HG02884 (cell line): ENCODE results near the gene RNF113A.
"Not testable (repeated sequence)": the region's sequence is repeated elsewhere in the genome, so short reads cannot be mapped to it uniquely, and the experiment has no call there.

Source experiments
- ATAC-seq: cut with Tn5 transposase; IDR thresholded peaks from one replicate; pipeline ENCODE4 v1.9.1; 2021; ENCODE audit warnings: mild to moderate bottlenecking, moderate library complexity; ENCODE audit not compliant: unreplicated experiment

Gene RNF113A

GRCh38 chrX:119852382-119853353 lies 18.9 kb downstream of the RNF113A start, which contains the start of gene UPF3B:
UPF3B (minus strand) TSS chrX:119852963; CDS start chrX:119852928, 35 bp downstream.
- peak; percentile 96 for ATAC-seq

GRCh38 chrX:119833905-119834304 lies 37.6 kb downstream of the RNF113A start:
- ATAC-seq = no peak

- ATAC-seq = no peak
These were observed 43.1 kb downstream of the RNF113A start for GRCh38 chrX:119828446-119828845.

- ATAC-seq = no peak
These were observed 45.1 kb downstream of the RNF113A start for GRCh38 chrX:119826399-119826959.

- ATAC-seq = not testable (repeated sequence)
These were observed 47.3 kb downstream of the RNF113A start for GRCh38 chrX:119824221-119824620.

- ATAC-seq = peak; percentile 85
These were observed 49.8 kb downstream of the RNF113A start for GRCh38 chrX:119821703-119822102.
